Measurements from ENCODE around the gene ATF3. TPM values are rescaled to one million over a fixed set of nuclear protein-coding genes. Genes with fewer than 3 reads are reported as not detected.

Gene ATF3
- total RNA-seq: 1.2 and 3.3 TPM in 2 replicates

DNA sequence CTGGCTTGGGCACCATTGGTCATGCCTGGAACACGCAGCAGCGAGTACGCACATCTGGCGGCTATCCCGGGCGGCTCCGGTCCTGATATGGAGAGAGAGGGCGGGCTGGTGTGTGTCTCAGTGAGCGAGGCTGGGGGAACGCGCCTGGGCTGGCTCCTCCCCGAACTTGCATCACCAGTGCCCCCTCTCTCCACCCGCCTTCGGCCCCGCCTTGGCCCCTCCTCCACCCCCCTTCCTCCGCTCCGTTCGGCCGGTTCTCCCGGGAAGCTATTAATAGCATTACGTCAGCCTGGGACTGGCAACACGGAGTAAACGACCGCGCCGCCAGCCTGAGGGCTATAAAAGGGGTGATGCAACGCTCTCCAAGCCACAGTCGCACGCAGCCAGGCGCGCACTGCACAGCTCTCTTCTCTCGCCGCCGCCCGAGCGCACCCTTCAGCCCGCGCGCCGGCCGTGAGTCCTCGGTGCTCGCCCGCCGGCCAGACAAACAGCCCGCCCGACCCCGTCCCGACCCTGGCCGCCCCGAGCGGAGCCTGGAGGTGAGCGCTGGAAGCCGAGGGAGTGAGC, at the start of gene ATF3:
ATF3 (plus strand) TSS at position 370 of the 567 bp plus-strand sequence. CDS start 6,261 bp downstream, outside the sequence.

Other genes with a start within 250 kb of the ATF3 start
- 6.2 and 9.6 TPM in 2 replicates for gene PACC1, start 193.9 kb upstream of the ATF3 start, total RNA-seq
- gene NENF, start 175.8 kb upstream of the ATF3 start, total RNA-seq: 27.8 and 36.0 TPM in 2 replicates
- 3.1 and 4.0 TPM in 2 replicates for gene BATF3, start 91.1 kb downstream of the ATF3 start, total RNA-seq
- 28.7 and 33.4 TPM in 2 replicates for gene NSL1, start 183.0 kb downstream of the ATF3 start, total RNA-seq
- 12.9 and 19.1 TPM in 2 replicates for gene TATDN3, start 183.1 kb downstream of the ATF3 start, total RNA-seq
- gene SPATA45, start 238.9 kb downstream of the ATF3 start, total RNA-seq: not detected in 2 replicates
- gene FLVCR1, start 249.5 kb downstream of the ATF3 start, total RNA-seq: 5.9 and 15.2 TPM in 2 replicates